Measurements from ENCODE around the gene PRELID3B.

GRCh38 chr20:58992911-58993310 is 49.7 kb downstream of the PRELID3B start:
- TF ChIP-seq CTCF (conservative IDR thresholded peaks at IDR 0.05; ENCODE audit: low read depth, low read length) (no peak), EZH2 (IDR thresholded peaks at IDR 0.05; ENCODE audit: borderline replicate concordance, low read depth, low read length, poor library complexity, severe bottlenecking) (no peak)
